ENCODE data around the gene PCMTD2. TPM values are rescaled to one million over a fixed set of nuclear protein-coding genes. Genes with fewer than 3 reads are reported as not detected.

PCMTD2 gene
- polyA plus RNA-seq, 1 of the 3 experiments (the other 2 are of a cell fraction): 50.7 TPM

DNA sequence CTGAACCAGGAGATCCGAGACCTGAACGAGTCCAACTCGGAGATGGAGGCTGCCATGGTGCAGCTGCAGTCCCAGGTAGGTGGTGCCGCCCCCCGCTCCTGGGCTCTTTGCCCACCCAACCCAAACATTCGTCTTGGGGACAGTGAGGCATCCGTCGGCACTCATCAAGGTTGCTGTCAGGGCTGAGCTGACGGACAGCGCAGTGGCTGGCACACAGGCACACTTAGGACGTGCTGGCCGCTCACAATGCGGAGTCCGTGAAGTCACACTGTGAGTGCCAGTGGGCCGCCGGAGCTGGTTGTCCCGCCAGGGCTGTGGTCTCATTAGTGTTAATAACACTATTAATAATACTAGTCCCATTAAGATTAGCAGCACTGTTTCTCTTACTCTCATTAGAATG, 18.2 kb upstream of the PCMTD2 start:
- ChIA-PET POLR2A (no interaction called here), CTCF (interaction anchor here (1.3 kb wide), 1 partner anchor 12 kb away, joined by 3 read pairs; no protein-coding TSS in a partner anchor)
- Histone ChIP-seq H3K9me2 (no peaks in the 10 kb centered on the region), H3K79me2 (ENCODE audit: insufficient read depth) (no peaks in the 10 kb centered on the region), H3K36me3 (replicated peaks in 1 of 2; ENCODE audit: control insufficient read depth in 1 of 2, insufficient read depth in 2 of 2, low read length in 1 of 2) (no peaks in the 10 kb centered on the region), H2AFZ (ENCODE audit: low read depth) (no peak overlapping the region), H3K9me3 (no peaks in the 10 kb centered on the region), H3F3A (replicated peaks; ENCODE audit: insufficient read depth) (no peaks in the 10 kb centered on the region), H3K9ac (no peak overlapping the region), H3K27ac (ENCODE audit: low read depth in 2 of 2, low read length in 1 of 2) (no peak overlapping the region), H3K4me3 (ENCODE audit: low read depth in 2 of 2, low read length in 1 of 2) (no peak overlapping the region), H3K4me1 (ENCODE audit: control insufficient read depth in 1 of 2, insufficient read depth in 2 of 2, low read depth in 1 of 2, low read length in 1 of 2) (peaks cover 0 to 13% of the 10 kb centered on the region in 2 experiments; a peak in 1 of 4 replicates), H3K4me2 (no peak overlapping the region), H4K20me1 (ENCODE audit: insufficient read depth) (no peaks in the 10 kb centered on the region), H3K27me3 (ENCODE audit: insufficient read depth) (no peaks in the 10 kb centered on the region)
- TF ChIP-seq, protein P1, sequence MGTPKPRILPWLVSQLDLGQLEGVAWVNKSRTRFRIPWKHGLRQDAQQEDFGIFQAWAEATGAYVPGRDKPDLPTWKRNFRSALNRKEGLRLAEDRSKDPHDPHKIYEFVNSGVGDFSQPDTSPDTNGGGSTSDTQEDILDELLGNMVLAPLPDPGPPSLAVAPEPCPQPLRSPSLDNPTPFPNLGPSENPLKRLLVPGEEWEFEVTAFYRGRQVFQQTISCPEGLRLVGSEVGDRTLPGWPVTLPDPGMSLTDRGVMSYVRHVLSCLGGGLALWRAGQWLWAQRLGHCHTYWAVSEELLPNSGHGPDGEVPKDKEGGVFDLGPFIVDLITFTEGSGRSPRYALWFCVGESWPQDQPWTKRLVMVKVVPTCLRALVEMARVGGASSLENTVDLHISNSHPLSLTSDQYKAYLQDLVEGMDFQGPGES (IDR thresholded peaks at IDR 0.05; ENCODE audit: low read depth, low read length): no peak
- no peak for TF ChIP-seq RCOR1 (IDR thresholded peaks at IDR 0.05; ENCODE audit: low read length)
- no peak for TF ChIP-seq NFIC (IDR thresholded peaks at IDR 0.05; ENCODE audit: borderline replicate concordance)
- TF ChIP-seq, protein P2, sequence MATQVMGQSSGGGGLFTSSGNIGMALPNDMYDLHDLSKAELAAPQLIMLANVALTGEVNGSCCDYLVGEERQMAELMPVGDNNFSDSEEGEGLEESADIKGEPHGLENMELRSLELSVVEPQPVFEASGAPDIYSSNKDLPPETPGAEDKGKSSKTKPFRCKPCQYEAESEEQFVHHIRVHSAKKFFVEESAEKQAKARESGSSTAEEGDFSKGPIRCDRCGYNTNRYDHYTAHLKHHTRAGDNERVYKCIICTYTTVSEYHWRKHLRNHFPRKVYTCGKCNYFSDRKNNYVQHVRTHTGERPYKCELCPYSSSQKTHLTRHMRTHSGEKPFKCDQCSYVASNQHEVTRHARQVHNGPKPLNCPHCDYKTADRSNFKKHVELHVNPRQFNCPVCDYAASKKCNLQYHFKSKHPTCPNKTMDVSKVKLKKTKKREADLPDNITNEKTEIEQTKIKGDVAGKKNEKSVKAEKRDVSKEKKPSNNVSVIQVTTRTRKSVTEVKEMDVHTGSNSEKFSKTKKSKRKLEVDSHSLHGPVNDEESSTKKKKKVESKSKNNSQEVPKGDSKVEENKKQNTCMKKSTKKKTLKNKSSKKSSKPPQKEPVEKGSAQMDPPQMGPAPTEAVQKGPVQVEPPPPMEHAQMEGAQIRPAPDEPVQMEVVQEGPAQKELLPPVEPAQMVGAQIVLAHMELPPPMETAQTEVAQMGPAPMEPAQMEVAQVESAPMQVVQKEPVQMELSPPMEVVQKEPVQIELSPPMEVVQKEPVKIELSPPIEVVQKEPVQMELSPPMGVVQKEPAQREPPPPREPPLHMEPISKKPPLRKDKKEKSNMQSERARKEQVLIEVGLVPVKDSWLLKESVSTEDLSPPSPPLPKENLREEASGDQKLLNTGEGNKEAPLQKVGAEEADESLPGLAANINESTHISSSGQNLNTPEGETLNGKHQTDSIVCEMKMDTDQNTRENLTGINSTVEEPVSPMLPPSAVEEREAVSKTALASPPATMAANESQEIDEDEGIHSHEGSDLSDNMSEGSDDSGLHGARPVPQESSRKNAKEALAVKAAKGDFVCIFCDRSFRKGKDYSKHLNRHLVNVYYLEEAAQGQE (IDR thresholded peaks at IDR 0.05; ENCODE audit: low read depth, low read length): no peak
- TF ChIP-seq FOXM1 (IDR thresholded peaks at IDR 0.05; ENCODE audit: low read depth): no peak
- TF ChIP-seq, protein P3, sequence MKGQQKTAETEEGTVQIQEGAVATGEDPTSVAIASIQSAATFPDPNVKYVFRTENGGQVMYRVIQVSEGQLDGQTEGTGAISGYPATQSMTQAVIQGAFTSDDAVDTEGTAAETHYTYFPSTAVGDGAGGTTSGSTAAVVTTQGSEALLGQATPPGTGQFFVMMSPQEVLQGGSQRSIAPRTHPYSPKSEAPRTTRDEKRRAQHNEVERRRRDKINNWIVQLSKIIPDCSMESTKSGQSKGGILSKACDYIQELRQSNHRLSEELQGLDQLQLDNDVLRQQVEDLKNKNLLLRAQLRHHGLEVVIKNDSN (IDR thresholded peaks at IDR 0.05; ENCODE audit: borderline replicate concordance, low read depth): no peak
- TF ChIP-seq ELF1 (IDR thresholded peaks at IDR 0.05): no peak
- TF ChIP-seq JUND (IDR thresholded peaks at IDR 0.05): no peak
- no peak for TF ChIP-seq POLR2AphosphoS5 (IDR thresholded peaks at IDR 0.05; ENCODE audit: low read depth, low read length)
- TF ChIP-seq, protein P4, sequence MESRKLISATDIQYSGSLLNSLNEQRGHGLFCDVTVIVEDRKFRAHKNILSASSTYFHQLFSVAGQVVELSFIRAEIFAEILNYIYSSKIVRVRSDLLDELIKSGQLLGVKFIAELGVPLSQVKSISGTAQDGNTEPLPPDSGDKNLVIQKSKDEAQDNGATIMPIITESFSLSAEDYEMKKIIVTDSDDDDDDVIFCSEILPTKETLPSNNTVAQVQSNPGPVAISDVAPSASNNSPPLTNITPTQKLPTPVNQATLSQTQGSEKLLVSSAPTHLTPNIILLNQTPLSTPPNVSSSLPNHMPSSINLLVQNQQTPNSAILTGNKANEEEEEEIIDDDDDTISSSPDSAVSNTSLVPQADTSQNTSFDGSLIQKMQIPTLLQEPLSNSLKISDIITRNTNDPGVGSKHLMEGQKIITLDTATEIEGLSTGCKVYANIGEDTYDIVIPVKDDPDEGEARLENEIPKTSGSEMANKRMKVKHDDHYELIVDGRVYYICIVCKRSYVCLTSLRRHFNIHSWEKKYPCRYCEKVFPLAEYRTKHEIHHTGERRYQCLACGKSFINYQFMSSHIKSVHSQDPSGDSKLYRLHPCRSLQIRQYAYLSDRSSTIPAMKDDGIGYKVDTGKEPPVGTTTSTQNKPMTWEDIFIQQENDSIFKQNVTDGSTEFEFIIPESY (IDR thresholded peaks at IDR 0.05; ENCODE audit: borderline replicate concordance, low read depth): no peak
- TF ChIP-seq RXRA (IDR thresholded peaks at IDR 0.05; ENCODE audit: borderline replicate concordance, low read depth): no peak
- no peak for TF ChIP-seq GABPA (IDR thresholded peaks at IDR 0.05; ENCODE audit: low read depth)
- 80% methylated on average over 1 of the region's 17 CpGs for WGBS (ENCODE audit: low lambda C conversion rate)
- DNase-seq: no peak
